Endothelial cell of umbilical vein (primary cell): Measurements from ENCODE around the gene PRMT7. TPM values are rescaled to one million over a fixed set of nuclear protein-coding genes. Genes with fewer than 3 reads are reported as not detected.

Experiments
- BruUV-seq: library from RNA; stranded (reverse); fragments of 400-500 nt; replicated peaks from 2 replicates; lab custom pipeline; 2021; lab: Mats Ljungman, UMichigan
- CTCF ChIA-PET: fragments of 300-600, 350-600 bp; sonication (Branson Sonifier 250); formaldehyde crosslinking; loops from one replicate; lab custom pipeline; 2021; ENCODE audit warnings: antibody characterized with exemption, inconsistent platforms; lab: Charles Lee
- POLR2A ChIA-PET: fragments of 300-600, 350-600 bp; sonication (Branson Sonifier 250); formaldehyde crosslinking; loops from one replicate; lab custom pipeline; 2021; ENCODE audit warnings: antibody characterized with exemption, inconsistent platforms; lab: Charles Lee
- DNase-seq: peaks from one replicate; pipeline ENCODE4 v3.0.0-alpha.2; 2011; ENCODE audit warnings: low read depth, low spot score
- FAIRE-seq: peaks from 2 replicates; lab custom pipeline; 2011; peaks lifted over from hg19 to GRCh38; lab: Jason Lieb, UNC
- H2AFZ ChIP-seq: 2 replicates; pipeline ENCODE4 v1.6.0; 2012; ENCODE audit warnings: low read depth, low read length, control low read depth, inconsistent platforms
- H3K27ac ChIP-seq: 2 replicates; pipeline ENCODE4 v1.5.1; 2011; ENCODE audit warnings: low read depth, mild to moderate bottlenecking, control low read depth, low read length, moderate library complexity; ENCODE audit not compliant: insufficient read depth
- H3K27me3 ChIP-seq, 2 experiments: 2 replicates each; pipeline versions ENCODE4 v1.6.0 to v1.6.1; 2011; ENCODE audit warnings: low read length in 2 of 2, mixed read lengths in 1 of 2; ENCODE audit not compliant: control insufficient read depth in 2 of 2, insufficient read depth in 2 of 2
- H3K36me3 ChIP-seq, 2 experiments: 2 replicates in 1 of 2; 3 replicates in 1 of 2; pipeline ENCODE4 v1.5.1; 2011; ENCODE audit warnings: low read length in 2 of 2, mild to moderate bottlenecking in 1 of 2, moderate library complexity in 1 of 2; ENCODE audit not compliant: control insufficient read depth in 2 of 2, insufficient read depth in 2 of 2; ENCODE audit errors: extremely low read depth in 1 of 2
- H3K4me1 ChIP-seq: 3 replicates; pipeline ENCODE4 v1.5.1; 2011; ENCODE audit warnings: mild to moderate bottlenecking, low read length; ENCODE audit not compliant: control insufficient read depth, insufficient read depth; ENCODE audit errors: extremely low read depth
- H3K4me2 ChIP-seq: 2 replicates; pipeline ENCODE4 v1.6.1; 2011; ENCODE audit warnings: low read length, control low read depth, mixed read lengths; ENCODE audit not compliant: insufficient read depth
- H3K4me3 ChIP-seq, 3 experiments: fragments of 200-600 bp in 1 of 3; sonication (generic), shearing (Covaris generic) in 1 of 3; replicated peaks in 1 of 3; 2 replicates each; pipeline ENCODE4 v1.5.1; 2011 to 2016; ENCODE audit warnings: control low read depth in 3 of 3, low read length in 3 of 3, mild to moderate bottlenecking in 2 of 3, inconsistent platforms in 1 of 3, low read depth in 1 of 3, moderate library complexity in 1 of 3; ENCODE audit not compliant: insufficient read depth in 1 of 3
- H3K79me2 ChIP-seq: 2 replicates; pipeline ENCODE4 v1.6.0; 2012; ENCODE audit warnings: low read length, inconsistent platforms; ENCODE audit not compliant: control insufficient read depth, insufficient read depth
- H3K9ac ChIP-seq: replicated peaks from 2 replicates; pipeline ENCODE3; 2011; ENCODE audit warnings: low read length, control low read depth; ENCODE audit not compliant: insufficient read depth; ENCODE audit errors: extremely low read depth
- H3K9me1 ChIP-seq: replicated peaks from 3 replicates; pipeline ENCODE4 v1.6.0; 2011; ENCODE audit warnings: mild to moderate bottlenecking, low read length; ENCODE audit not compliant: control insufficient read depth, insufficient read depth; ENCODE audit errors: extremely low read depth
- H3K9me3 ChIP-seq: replicated peaks from 2 replicates; pipeline ENCODE4 v1.5.1; 2012; ENCODE audit warnings: low read length, inconsistent platforms; ENCODE audit not compliant: control insufficient read depth, insufficient read depth
- H4K20me1 ChIP-seq: replicated peaks from 2 replicates; pipeline ENCODE3; 2011; ENCODE audit warnings: mild to moderate bottlenecking, low read length; ENCODE audit not compliant: control insufficient read depth, insufficient read depth; ENCODE audit errors: extremely low read depth
- EZH2 ChIP-seq: IDR thresholded peaks from 2 replicates; pipeline ENCODE4 v1.6.1; 2012; ENCODE audit warnings: borderline replicate concordance, low read depth, mild to moderate bottlenecking, moderate library complexity, low read length, inconsistent platforms; ENCODE audit not compliant: severe bottlenecking
- FOS ChIP-seq: IDR thresholded peaks from 2 replicates; pipeline ENCODE4 v1.6.1; 2011; ENCODE audit warnings: mild to moderate bottlenecking, low read length, moderate library complexity, borderline replicate concordance; ENCODE audit not compliant: insufficient read depth
- GATA2 ChIP-seq: IDR thresholded peaks from 2 replicates; pipeline ENCODE4 v1.7.0; 2011; ENCODE audit warnings: low read depth, mild to moderate bottlenecking, moderate library complexity, mixed read lengths, low read length; ENCODE audit not compliant: insufficient read length, insufficient read depth
- JUN ChIP-seq: IDR thresholded peaks from 2 replicates; pipeline ENCODE4 v1.6.1; 2011; ENCODE audit warnings: borderline replicate concordance, low read depth; ENCODE audit not compliant: insufficient read length, insufficient read depth
- MYC ChIP-seq: IDR thresholded peaks from one replicate; pipeline ENCODE4 v1.6.1; 2011; ENCODE audit warnings: mild to moderate bottlenecking, low read depth, low read length
- POLR2A ChIP-seq: IDR thresholded peaks from 2 replicates; pipeline ENCODE4 v1.6.1; 2012; ENCODE audit warnings: low read depth, mild to moderate bottlenecking, control low read depth, low read length
- POLR2AphosphoS5 ChIP-seq: IDR thresholded peaks from 2 replicates; pipeline ENCODE4 v1.6.1; 2012; ENCODE audit warnings: low read depth, mild to moderate bottlenecking, control low read depth, low read length, moderate library complexity; ENCODE audit not compliant: insufficient read depth
- dilution Hi-C: fragments of 300-500 bp; cut with MboI; formaldehyde crosslinking; loops from one replicate; pipeline ENCODE4 v1.15.0; 2019; ENCODE audit warnings: low sequenced_read_pairs; ENCODE audit not compliant: extremely low pct_ligation_motif_present
- intact Hi-C: fragments of 100-400 bp; cut with micrococcal nuclease; formaldehyde crosslinking; loops from one replicate; pipeline ENCODE4 v1.10.0; 2022
- polyA plus RNA-seq, 4 experiments: library from polyadenylated mRNA; depleted of rRNA in 3 of 4; stranded (reverse) in 3 of 4; unstranded in 1 of 4; fragments of >200 nt; gene quantifications; 2 replicates each; pipeline versions ENCODE4 v1.2.1 to v1.2.3, GENCODE V29; 2011 to 2012; ENCODE audit warnings: missing spikeins in 1 of 4
- total RNA-seq: library from RNA; stranded (reverse); gene quantifications from 2 replicates; pipeline ENCODE4 v1.2.3, GENCODE V29; 2021
- TF ChIP-seq, protein P1 (sequence below), 2 donors: IDR thresholded peaks; 1 replicate in 1 of 2; 2 replicates in 1 of 2; pipeline ENCODE4 v1.5.1; 2011; ENCODE audit warnings: low read length in 2 of 2, mild to moderate bottlenecking in 2 of 2, moderate library complexity in 2 of 2, control low read depth in 1 of 2, inconsistent platforms in 1 of 2, low read depth in 1 of 2; ENCODE audit not compliant: insufficient read depth in 1 of 2; ENCODE audit errors: extremely low read depth in 1 of 2
- TF ChIP-seq, protein P2 (sequence below): IDR thresholded peaks from 2 replicates; pipeline ENCODE4 v1.6.1; 2011; ENCODE audit not compliant: insufficient read depth, insufficient read length

Gene PRMT7
- total and polyA plus RNA-seq, 2 donors (not counting 3 experiments of a cell fraction or from before 2014, with no cell fraction given): 43.4 to 57.9 TPM

DNA sequence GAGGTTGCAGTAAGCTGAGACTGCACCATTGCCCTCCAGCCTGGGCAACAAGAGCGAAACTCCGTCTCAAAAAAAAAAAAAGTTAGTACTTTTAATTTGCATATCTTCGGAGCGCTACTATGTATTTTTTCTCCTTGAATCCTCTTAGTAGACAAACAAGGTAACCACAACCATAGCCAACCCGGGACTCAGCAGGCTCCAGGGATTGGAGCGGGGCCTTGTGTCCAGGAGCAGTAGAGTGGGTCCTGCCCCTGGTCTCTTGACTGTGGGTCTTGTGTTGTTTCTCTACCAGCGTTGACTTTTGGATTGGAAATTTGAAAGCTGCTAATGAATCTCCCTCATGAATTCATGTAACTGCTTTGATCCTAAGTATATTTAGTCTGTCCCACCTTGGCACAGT is 32.3 kb downstream of the PRMT7 start:
- Histone ChIP-seq H3K79me2 (no peaks in the 10 kb centered on the region), H3K4me2 (no peak overlapping the region), H4K20me1 (no peaks in the 10 kb centered on the region), H2AFZ (no peak overlapping the region), H3K4me3 (no peak overlapping the region), H3K27ac (no peak overlapping the region), H3K9me3 (no peaks in the 10 kb centered on the region), H3K27me3 (no peaks in the 10 kb centered on the region), H3K4me1 (no peaks in the 10 kb centered on the region), H3K9me1 (no peaks in the 10 kb centered on the region), H3K36me3 (peaks cover 9 to 49% of the 10 kb centered on the region in 2 experiments), H3K9ac (no peak overlapping the region)
- CTCF ChIA-PET: no interaction called here
- POLR2A ChIA-PET: no interaction called here
- BruUV-seq: no TSS peak
- DNase-seq: no peak
- TF ChIP-seq EZH2: no peak
- TF ChIP-seq, protein P1, sequence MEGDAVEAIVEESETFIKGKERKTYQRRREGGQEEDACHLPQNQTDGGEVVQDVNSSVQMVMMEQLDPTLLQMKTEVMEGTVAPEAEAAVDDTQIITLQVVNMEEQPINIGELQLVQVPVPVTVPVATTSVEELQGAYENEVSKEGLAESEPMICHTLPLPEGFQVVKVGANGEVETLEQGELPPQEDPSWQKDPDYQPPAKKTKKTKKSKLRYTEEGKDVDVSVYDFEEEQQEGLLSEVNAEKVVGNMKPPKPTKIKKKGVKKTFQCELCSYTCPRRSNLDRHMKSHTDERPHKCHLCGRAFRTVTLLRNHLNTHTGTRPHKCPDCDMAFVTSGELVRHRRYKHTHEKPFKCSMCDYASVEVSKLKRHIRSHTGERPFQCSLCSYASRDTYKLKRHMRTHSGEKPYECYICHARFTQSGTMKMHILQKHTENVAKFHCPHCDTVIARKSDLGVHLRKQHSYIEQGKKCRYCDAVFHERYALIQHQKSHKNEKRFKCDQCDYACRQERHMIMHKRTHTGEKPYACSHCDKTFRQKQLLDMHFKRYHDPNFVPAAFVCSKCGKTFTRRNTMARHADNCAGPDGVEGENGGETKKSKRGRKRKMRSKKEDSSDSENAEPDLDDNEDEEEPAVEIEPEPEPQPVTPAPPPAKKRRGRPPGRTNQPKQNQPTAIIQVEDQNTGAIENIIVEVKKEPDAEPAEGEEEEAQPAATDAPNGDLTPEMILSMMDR (IDR thresholded peaks at IDR 0.05; ENCODE audit: extremely low read depth in 1 of 2, insufficient read depth in 1 of 2, low read depth in 1 of 2, low read length in 2 of 2): no peak
- no peak for TF ChIP-seq GATA2
- no peak for TF ChIP-seq JUN
- no peak for TF ChIP-seq POLR2A
- TF ChIP-seq MYC: no peak
- no peak for TF ChIP-seq FOS
- TF ChIP-seq, protein P2, sequence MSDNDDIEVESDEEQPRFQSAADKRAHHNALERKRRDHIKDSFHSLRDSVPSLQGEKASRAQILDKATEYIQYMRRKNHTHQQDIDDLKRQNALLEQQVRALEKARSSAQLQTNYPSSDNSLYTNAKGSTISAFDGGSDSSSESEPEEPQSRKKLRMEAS: no peak
- TF ChIP-seq POLR2AphosphoS5: no peak
- intact Hi-C loops (no loop called here), dilution Hi-C loops (no loop called here)
- no peak for FAIRE-seq
